Psoas muscle (tissue), 8 donors: ENCODE data around the gene KRT34. TPM values are rescaled to one million over a fixed set of nuclear protein-coding genes. Genes with fewer than 3 reads are reported as not detected.
"Not testable (repeated sequence)": the region's sequence is repeated elsewhere in the genome, so short reads cannot be mapped to it uniquely, and the experiment has no call there.

Experiments used
- ATAC-seq, 4 donors: fragments of 200-7000 bp; cut with Tn5 transposase; one replicate each; pipeline ENCODE4 v1.9.1; 2020; ENCODE audit warnings: moderate library complexity in 3 of 4, mild to moderate bottlenecking in 2 of 4
- DNase-seq, 2 donors: peaks; one replicate each; pipeline ENCODE4 v3.0.0-alpha.2; 2020
- H3K27ac ChIP-seq: fragments of 200-600 bp; one replicate; pipeline ENCODE4 v1.8.0; 2022
- H3K27me3 ChIP-seq, 3 donors: fragments of 200-600 bp in 1 of 3; one replicate each; pipeline versions ENCODE4 v1.6.1 to v1.8.0; 2013 to 2022; ENCODE audit warnings: low read length in 2 of 3, mild to moderate bottlenecking in 2 of 3, moderate library complexity in 1 of 3; ENCODE audit not compliant: insufficient read depth in 3 of 3
- H3K36me3 ChIP-seq, 2 donors: fragments of 200-600 bp in 1 of 2; one replicate each; pipeline versions ENCODE4 v1.6.1 to v1.8.0; 2013 to 2022; ENCODE audit warnings: low read depth in 1 of 2, mild to moderate bottlenecking in 1 of 2, moderate library complexity in 1 of 2; ENCODE audit not compliant: insufficient read depth in 1 of 2
- H3K4me1 ChIP-seq: fragments of 200-600 bp; one replicate; pipeline ENCODE4 v1.8.0; 2022
- H3K4me3 ChIP-seq: fragments of 200-600 bp; one replicate; pipeline ENCODE4 v1.8.0; 2022; ENCODE audit warnings: mild to moderate bottlenecking
- H3K9me3 ChIP-seq: fragments of 200-600 bp; one replicate; pipeline ENCODE4 v1.8.0; 2022
- WGBS, 3 donors: extraction: QIAGEN DNeasy Blood & Tissue Kit; methylation state at CpG; one replicate each; pipeline versions ENCODE4 v1.1.6 to v1.1.7; 2013; 5-methylcytosine and 5-hydroxymethylcytosine counted together
- intact Hi-C, 2 donors: fragments of 100-400 bp; cut with DNase I; formaldehyde crosslinking; loops; one replicate each; pipeline versions ENCODE4 v1.11.0 to v1.14.2; 2022
- polyA plus RNA-seq, 3 donors: library from polyadenylated mRNA; stranded (reverse); fragments of 200-250 nt; gene quantifications; one replicate each; pipeline ENCODE4 v1.2.3, GENCODE V29; 2013
- total RNA-seq, 4 donors: library from RNA; stranded (reverse); fragmentation: NEBNext Ultra II Directional in 2 of 4; extraction: Animal tissue kit (Norgen Biotek cat#: 25700) in 2 of 4; gene quantifications; one replicate each; pipeline versions ENCODE4 v1.2.1 to v1.2.4, GENCODE V29; 2021 to 2023
- TF ChIP-seq, protein P1 (sequence below): fragments of 200-600 bp; IDR thresholded peaks from one replicate; pipeline ENCODE4 v1.8.0; 2022; ENCODE audit warnings: antibody characterized with exemption
- donor health status: healthy with polysubstance abuse.
- donor health status: DM: no; HTN: no; CAD: no; lungs with moderate emphysema.
- donor health status: Bipolar disorder and iron deficiency.
- donor health status: healthy.
- donor health status: DM: yes; HTN: yes; CAD: no.
- donor health status: DM: no; HTN: no; CAD: no.
- donor health status: DM: no; HTN: no; CAD: no.
- donor health status: DM: yes; HTN: yes; CAD: no.

The KRT34 gene
- total and polyA plus RNA-seq, 7 donors = not detected

DNA sequence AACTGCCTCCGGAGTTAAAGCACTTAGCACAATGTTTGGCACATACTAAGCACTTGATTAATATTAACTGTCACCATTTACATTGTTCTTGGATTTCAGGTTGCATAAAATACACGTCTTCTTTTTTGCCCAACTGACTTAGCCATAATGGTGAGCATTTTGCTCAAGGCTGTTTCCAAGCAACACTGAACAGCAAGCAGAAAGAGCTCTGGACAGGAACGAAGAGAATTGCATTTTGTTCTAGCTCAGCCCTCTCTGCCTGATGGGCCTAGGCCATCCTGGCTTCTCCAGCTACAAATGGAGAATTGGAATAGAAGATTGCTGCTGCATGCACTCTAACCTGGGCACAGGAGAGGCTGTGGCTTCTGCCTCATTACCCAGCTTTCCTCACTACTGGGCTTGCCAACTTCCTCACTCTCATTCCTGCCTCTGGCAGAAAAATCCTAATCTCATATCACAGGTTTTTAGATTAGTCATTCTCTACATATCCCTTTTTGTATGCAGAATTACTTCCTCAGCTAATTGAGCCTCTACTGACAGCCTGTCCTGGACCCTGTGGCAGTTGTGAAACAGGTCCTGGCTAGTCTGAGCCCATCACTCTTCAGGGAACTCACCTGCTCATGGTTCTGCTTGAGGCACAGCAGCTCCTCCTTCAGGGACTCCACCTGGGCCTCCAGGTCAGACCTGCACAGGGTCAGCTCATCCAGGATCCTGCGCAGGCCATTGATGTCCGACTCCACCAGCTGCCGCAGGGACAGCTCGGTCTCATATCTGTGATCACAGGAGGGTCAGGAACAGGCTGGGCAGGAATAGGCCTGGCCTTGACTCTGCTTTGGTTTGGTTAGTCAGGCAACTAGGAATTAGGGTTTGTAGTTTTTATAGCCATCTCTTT, 34.0 kb downstream of the KRT34 start:
- 87 to 90% (median 87%) methylated on average over 7 of the region's 7 CpGs for WGBS, 3 donors
- no peaks in the 10 kb centered on the region for H3K36me3 ChIP-seq
- H3K27me3 ChIP-seq = no peaks in the 10 kb centered on the region
- ATAC-seq (no peak), DNase-seq (no peak)
- TF ChIP-seq, protein P1, sequence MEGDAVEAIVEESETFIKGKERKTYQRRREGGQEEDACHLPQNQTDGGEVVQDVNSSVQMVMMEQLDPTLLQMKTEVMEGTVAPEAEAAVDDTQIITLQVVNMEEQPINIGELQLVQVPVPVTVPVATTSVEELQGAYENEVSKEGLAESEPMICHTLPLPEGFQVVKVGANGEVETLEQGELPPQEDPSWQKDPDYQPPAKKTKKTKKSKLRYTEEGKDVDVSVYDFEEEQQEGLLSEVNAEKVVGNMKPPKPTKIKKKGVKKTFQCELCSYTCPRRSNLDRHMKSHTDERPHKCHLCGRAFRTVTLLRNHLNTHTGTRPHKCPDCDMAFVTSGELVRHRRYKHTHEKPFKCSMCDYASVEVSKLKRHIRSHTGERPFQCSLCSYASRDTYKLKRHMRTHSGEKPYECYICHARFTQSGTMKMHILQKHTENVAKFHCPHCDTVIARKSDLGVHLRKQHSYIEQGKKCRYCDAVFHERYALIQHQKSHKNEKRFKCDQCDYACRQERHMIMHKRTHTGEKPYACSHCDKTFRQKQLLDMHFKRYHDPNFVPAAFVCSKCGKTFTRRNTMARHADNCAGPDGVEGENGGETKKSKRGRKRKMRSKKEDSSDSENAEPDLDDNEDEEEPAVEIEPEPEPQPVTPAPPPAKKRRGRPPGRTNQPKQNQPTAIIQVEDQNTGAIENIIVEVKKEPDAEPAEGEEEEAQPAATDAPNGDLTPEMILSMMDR = no peak
- no peaks in the 10 kb centered on the region for H3K9me3 ChIP-seq
- intact Hi-C loops = no loop called here
- H3K4me3 ChIP-seq = no peak overlapping the region
- no peaks in the 10 kb centered on the region for H3K4me1 ChIP-seq
- H3K27ac ChIP-seq = no peak overlapping the region

DNA sequence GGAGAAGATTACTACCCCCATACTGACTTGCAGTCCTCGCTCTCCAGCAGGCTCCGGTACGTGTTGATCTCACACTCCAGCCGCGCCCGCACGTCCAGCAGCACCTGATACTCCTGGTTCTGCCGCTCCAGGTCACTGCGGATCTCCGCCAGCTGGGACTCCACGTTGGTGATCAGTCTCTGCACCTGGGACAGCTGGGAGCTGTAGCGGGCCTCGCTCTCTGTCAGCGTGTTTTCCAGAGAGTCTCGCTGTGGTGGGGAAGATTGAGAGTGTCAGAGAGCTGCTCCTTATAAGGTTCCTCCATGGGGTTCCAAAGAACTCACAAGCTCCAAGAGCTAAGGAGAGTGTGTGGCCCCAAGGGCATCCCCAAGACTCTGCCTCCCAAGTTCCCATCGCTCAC, 35.7 kb downstream of the KRT34 start:
- H3K27ac ChIP-seq, H3K27me3 ChIP-seq, ATAC-seq, intact Hi-C loops, DNase-seq, H3K36me3 ChIP-seq, H3K9me3 ChIP-seq, H3K4me3 ChIP-seq, H3K4me1 ChIP-seq: not testable (repeated sequence)
- 90 to 92% (median 91%) methylated on average over 15 to 16 of the region's 16 CpGs for WGBS, 3 donors

DNA sequence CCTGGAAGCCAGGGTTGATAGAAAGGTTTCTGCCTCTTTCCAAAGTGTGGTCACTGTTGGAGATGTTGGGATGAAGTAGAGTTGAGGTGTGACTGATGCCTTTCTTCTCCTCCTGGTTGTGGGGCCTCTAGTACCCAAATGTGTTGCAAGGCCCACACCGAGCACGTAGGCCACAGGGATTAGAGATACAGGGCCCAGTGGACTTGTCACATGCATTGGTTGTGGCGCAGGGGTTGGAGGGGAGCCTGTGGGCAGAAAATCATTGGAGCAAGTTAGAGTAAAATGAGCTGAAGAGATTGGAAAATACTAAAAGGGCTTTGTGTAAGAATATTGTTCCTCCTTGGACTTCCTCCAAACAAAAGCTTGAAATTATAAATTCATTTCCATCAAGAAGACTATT, 36.1 kb downstream of the KRT34 start:
- Histone ChIP-seq H3K27ac (no peak overlapping the region), H3K27me3 (no peaks in the 10 kb centered on the region), H3K9me3 (no peaks in the 10 kb centered on the region), H3K36me3 (no peaks in the 10 kb centered on the region), H3K4me1 (no peaks in the 10 kb centered on the region), H3K4me3 (no peak overlapping the region)
- TF ChIP-seq, protein P1 = no peak
- no peak for DNase-seq
- no peak for ATAC-seq
- 84 to 87% (median 85%) methylated on average over 3 of the region's 3 CpGs for WGBS, 3 donors
- intact Hi-C loops = no loop called here

DNA sequence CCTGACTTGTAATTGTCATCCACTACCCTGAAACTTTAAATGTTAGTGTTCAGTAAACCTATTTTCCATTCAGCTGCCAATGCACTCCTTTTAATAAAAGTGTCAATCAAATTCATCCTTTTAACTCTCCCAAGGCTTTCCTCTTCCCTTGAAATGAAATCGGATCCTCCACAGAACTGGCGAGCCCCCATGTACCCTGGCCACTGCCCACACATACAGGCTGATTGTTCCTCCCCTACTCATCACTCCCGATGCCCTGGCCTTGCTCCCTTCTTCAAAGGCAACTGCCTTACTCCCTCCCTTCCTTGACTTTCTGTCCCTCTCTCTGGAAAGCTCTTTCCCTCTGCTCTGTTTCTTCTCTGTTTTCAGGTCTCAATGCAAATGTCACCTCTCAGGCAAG, 39.1 kb downstream of the KRT34 start:
- no peaks in the 10 kb centered on the region for H3K27me3 ChIP-seq
- TF ChIP-seq, protein P1 = no peak
- no peaks in the 10 kb centered on the region for H3K36me3 ChIP-seq
- no peak overlapping the region for H3K4me3 ChIP-seq
- no peaks in the 10 kb centered on the region for H3K9me3 ChIP-seq
- DNase-seq (no peak), ATAC-seq (no peak)
- H3K27ac ChIP-seq = no peak overlapping the region
- intact Hi-C loops = no loop called here
- 54 to 56% (median 54%) methylated on average over 3 of the region's 3 CpGs for WGBS, 3 donors
- no peaks in the 10 kb centered on the region for H3K4me1 ChIP-seq

DNA sequence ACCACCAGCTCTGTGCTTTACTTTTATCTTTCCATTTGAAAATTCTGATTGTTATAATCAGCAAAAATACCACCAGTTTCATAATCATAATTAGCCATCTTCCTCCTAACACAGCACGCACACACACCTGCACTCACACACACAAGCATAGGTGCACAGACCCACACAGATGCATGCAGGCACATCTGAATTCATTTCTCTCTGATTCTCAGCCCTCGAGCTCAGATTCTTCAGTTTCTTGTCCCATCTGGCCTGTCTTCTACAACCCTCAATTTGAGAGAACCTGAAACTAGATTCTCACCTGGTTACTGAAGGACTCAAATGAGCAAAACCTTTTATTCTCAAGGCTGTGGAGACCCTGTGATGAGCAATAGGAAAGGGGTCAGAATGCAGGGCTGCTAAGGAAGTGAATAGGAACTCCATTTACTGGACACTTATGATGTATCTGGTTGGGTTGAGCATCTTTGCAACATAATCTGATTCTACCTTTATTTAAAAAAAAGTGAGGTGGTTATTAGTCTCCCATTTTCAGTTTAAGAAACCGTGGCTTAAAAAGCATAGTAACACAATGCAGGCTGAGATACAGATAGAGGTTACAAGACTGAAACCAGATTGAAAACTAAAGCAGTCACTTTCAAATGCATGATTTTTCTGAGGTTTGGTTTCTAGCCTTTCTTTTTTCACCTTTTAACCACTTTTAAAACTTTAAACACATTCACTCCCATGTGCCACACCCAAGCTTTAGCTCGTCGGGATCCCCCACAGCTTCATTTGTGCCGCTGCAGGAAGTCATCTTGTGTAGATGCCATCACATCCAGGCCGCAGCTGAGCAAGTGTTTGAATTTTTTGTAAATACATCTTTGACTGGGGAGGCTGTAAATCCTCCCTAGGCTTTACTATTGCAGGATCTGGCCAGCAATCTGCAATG, 40.9 kb downstream of the KRT34 start:
- ATAC-seq = no peak
- Histone ChIP-seq H3K9me3 (no peaks in the 10 kb centered on the region), H3K27me3 (no peaks in the 10 kb centered on the region), H3K36me3 (no peaks in the 10 kb centered on the region), H3K4me1 (no peaks in the 10 kb centered on the region), H3K4me3 (no peak overlapping the region), H3K27ac (no peak overlapping the region)
- TF ChIP-seq, protein P1 = no peak
- 73 to 85% (median 80%) methylated on average over 7 of the region's 7 CpGs for WGBS, 3 donors
- intact Hi-C loops = no loop called here
- DNase-seq = no peak
